Activated T-helper 1 cell treated with anti-CD3 and anti-CD28 coated beads, Interleukin-12 subunit alpha, Interleukin-12 subunit beta, Interleukin-2, Interleukin-4 antibody, amounts not matched to agents 30 ng/mL and 10 ng/mL and 1 ng/mL, durations not matched to agents 14 hours and 24 hours and 36 hours (primary cell): ENCODE data around the gene OR2S2. TPM values are rescaled to one million over a fixed set of nuclear protein-coding genes. Genes with fewer than 3 reads are reported as not detected.
"Not testable (repeated sequence)": the region's sequence is repeated elsewhere in the genome, so short reads cannot be mapped to it uniquely, and the experiment has no call there.

Source experiments
- DNase-seq: peaks from one replicate; pipeline ENCODE4 v3.0.0; 2021; ENCODE audit warnings: low spot score
- H3K27ac Mint-ChIP-seq: one replicate; pipeline ENCODE4 v1.8.0; 2021; ENCODE audit warnings: mild to moderate bottlenecking, mixed read lengths
- H3K27me3 Mint-ChIP-seq: one replicate; pipeline ENCODE4 v1.8.0; 2022; ENCODE audit warnings: mild to moderate bottlenecking, moderate library complexity, mixed read lengths; ENCODE audit not compliant: insufficient read depth
- H3K36me3 Mint-ChIP-seq: one replicate; pipeline ENCODE4 v1.8.0; 2021; ENCODE audit warnings: low read depth, mixed read lengths
- H3K4me1 Mint-ChIP-seq: one replicate; pipeline ENCODE4 v1.8.0; 2021; ENCODE audit warnings: low read depth, mixed read lengths
- H3K4me3 Mint-ChIP-seq: one replicate; pipeline ENCODE4 v1.8.0; 2021; ENCODE audit warnings: mild to moderate bottlenecking, moderate library complexity, mixed read lengths
- H3K9me3 Mint-ChIP-seq: one replicate; pipeline ENCODE4 v1.8.0; 2021; ENCODE audit warnings: mixed read lengths
- intact Hi-C: fragments of 100-400 bp; cut with micrococcal nuclease; formaldehyde crosslinking; loops from one replicate; pipeline ENCODE4 v1.15.1; 2024
- total RNA-seq: library from RNA; stranded (reverse); gene quantifications from 2 replicates; pipeline ENCODE4 v1.2.3, GENCODE V29; 2022

Gene OR2S2
- total RNA-seq, 1 donor from 2014 or later: not detected

- intact Hi-C loops: no loop called here
These were observed 38.5 kb downstream of the OR2S2 start for GRCh38 chr9:35919212-35920008.

GRCh38 chr9:35918780-35919179, 39.2 kb downstream of the OR2S2 start:
- Mint-ChIP-seq H3K27me3 (no peaks in the 10 kb centered on the region), H3K27ac (no peak overlapping the region), H3K36me3 (no peaks in the 10 kb centered on the region)

More at GRCh38 chr9:35919212-35920008, 38.5 kb downstream of the OR2S2 start:
- Mint-ChIP-seq H3K27ac (no peak overlapping the region), H3K27me3 (peaks cover 2% of the 10 kb centered on the region), H3K9me3 (no peaks in the 10 kb centered on the region), H3K4me1 (peaks cover 8% of the 10 kb centered on the region), H3K4me3 (no peak overlapping the region), H3K36me3 (no peaks in the 10 kb centered on the region)
- DNase-seq: no peak

DNA sequence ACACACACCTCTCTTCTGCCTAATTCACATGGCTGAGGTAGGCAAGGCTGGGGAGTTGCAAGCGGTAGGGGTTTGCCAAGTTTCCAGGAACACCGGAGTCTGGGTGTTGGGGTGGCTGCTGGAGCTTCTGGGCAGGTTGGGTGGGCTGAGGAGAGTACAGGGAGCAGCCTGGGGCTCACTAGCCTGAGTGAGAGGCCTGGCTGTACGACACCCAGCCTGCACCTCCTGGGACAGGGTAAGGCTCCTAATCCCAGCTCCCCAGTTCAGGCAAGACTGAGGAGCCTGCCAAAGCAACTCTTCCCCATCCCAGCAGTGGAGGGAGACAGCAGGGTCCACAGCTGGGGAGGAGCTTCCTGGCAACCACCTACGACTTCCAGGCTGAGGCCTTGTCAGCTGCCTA, 40.7 kb downstream of the OR2S2 start:
- intact Hi-C loops: no loop called here
- DNase-seq: no peak
- H3K27ac Mint-ChIP-seq: peak overlapping the region; percentile 32
- H3K4me1 Mint-ChIP-seq: no peaks in the 10 kb centered on the region
- H3K4me3 Mint-ChIP-seq: no peak overlapping the region
- no peaks in the 10 kb centered on the region for H3K27me3 Mint-ChIP-seq
- H3K36me3 Mint-ChIP-seq: no peaks in the 10 kb centered on the region
- H3K9me3 Mint-ChIP-seq: no peaks in the 10 kb centered on the region

More at GRCh38 chr9:35918780-35919179, 39.2 kb downstream of the OR2S2 start:
- DNase-seq: no peak
- no peak overlapping the region for H3K4me3 Mint-ChIP-seq
- H3K9me3 Mint-ChIP-seq: no peaks in the 10 kb centered on the region
- intact Hi-C loops: no loop called here
- peaks cover 2% of the 10 kb centered on the region for H3K4me1 Mint-ChIP-seq

GRCh38 chr9:35915681-35916294, 42.2 kb downstream of the OR2S2 start:
- no peak for DNase-seq
- H3K4me3 Mint-ChIP-seq: no peak overlapping the region
- no peaks in the 10 kb centered on the region for H3K9me3 Mint-ChIP-seq
- peaks cover 2% of the 10 kb centered on the region for H3K27me3 Mint-ChIP-seq
- peaks cover 12% of the 10 kb centered on the region for H3K4me1 Mint-ChIP-seq
- intact Hi-C loops: no loop called here
- H3K36me3 Mint-ChIP-seq: no peaks in the 10 kb centered on the region
- H3K27ac Mint-ChIP-seq: no peak overlapping the region

GRCh38 chr9:35914301-35914807, 43.6 kb downstream of the OR2S2 start:
- Mint-ChIP-seq H3K9me3 (no peaks in the 10 kb centered on the region), H3K27ac (no peak overlapping the region), H3K4me1 (peaks cover 15% of the 10 kb centered on the region), H3K36me3 (no peaks in the 10 kb centered on the region), H3K27me3 (peaks cover 2% of the 10 kb centered on the region), H3K4me3 (no peak overlapping the region)
- no peak for DNase-seq
- intact Hi-C loops: no loop called here

- DNase-seq, H3K27me3 Mint-ChIP-seq, intact Hi-C loops, H3K27ac Mint-ChIP-seq, H3K9me3 Mint-ChIP-seq, H3K4me3 Mint-ChIP-seq, H3K36me3 Mint-ChIP-seq: not testable (repeated sequence)
- peaks cover 23% of the 10 kb centered on the region for H3K4me1 Mint-ChIP-seq
These were observed 44.5 kb downstream of the OR2S2 start for GRCh38 chr9:35913429-35913828.

DNA sequence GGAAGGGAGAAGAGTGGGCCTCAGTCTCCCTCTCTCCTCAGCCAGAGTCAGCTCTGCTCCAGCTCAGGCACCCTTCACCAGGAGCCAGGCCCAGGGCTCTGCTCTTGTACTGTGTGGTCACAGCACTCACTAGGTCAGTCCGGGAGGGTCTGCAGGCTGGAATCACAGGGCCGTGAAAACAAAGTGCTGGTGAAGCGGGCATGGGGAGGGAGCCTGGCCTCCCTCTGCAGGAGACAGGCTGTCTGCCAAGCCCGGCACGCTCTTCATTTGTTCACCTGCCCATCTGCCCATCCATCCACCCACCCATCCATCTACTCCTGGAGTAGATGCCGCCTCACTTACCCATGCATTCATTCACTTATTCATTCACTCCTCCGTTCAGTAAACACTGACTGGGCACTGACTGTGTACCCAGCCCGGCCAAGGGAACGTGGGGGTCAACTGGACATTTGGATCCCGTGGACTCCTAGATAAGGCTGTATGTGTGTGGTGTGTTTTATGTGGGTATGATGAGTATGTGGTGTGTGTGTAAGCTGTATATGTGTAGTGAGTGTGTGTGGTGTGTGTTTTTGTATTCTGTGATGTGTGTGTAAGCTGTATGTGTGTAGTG, 45.1 kb downstream of the OR2S2 start:
- Mint-ChIP-seq H3K27me3 (peaks cover 2% of the 10 kb centered on the region), H3K4me3 (no peak overlapping the region), H3K9me3 (no peaks in the 10 kb centered on the region), H3K27ac (no peak overlapping the region), H3K36me3 (no peaks in the 10 kb centered on the region), H3K4me1 (peaks cover 28% of the 10 kb centered on the region)
- DNase-seq: no peak
- intact Hi-C loops: no loop called here

GRCh38 chr9:35911690-35912089, 46.3 kb downstream of the OR2S2 start:
- no peak for DNase-seq
- no peak overlapping the region for H3K4me3 Mint-ChIP-seq
- H3K27me3 Mint-ChIP-seq: peaks cover 2% of the 10 kb centered on the region
- intact Hi-C loops: loop anchor here (1.0 kb wide), 2 partner anchors 22 to 96 kb away; partner anchors contain the start of gene HINT2
- peaks cover 32% of the 10 kb centered on the region for H3K4me1 Mint-ChIP-seq
- no peaks in the 10 kb centered on the region for H3K36me3 Mint-ChIP-seq
- H3K9me3 Mint-ChIP-seq: no peaks in the 10 kb centered on the region
- H3K27ac Mint-ChIP-seq: peak overlapping the region; percentile 50

DNA sequence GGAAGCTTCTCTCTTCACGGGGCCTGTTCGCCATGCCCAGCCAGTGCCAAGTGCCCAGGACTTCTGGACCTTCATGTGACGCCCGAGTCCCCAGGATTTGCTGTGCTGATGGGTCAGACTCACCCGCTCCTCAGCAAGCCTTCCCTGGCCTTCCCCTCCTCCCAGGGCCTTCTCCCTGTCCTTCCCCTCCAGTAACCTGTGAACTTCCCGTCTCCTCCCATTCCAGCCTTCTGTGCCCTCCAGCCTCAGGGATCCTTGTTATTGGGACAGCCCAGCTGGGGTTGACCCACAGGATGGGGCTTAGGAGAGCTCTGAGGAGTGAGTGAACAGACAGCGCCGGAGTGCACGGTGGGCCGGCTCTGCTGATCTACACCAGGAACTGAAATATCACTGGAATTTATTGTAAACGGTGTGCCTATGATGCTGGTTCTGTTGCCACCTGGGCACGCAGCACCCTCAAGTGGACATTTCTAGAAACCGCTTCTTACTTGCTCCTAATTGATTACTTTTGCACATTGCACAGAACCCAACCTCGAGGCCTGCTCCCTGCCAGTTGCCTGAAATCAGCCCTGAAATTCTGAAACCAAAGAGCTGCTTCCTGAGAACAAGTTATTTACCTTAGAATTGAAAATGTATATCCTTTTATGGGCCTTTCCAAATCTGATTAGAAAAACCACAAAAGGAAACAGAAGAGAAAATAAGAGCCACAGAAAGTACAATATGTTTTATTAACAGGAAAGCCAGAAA, 47.2 kb downstream of the OR2S2 start:
- Mint-ChIP-seq H3K27ac (peak overlapping the region; percentile 69), H3K36me3 (no peaks in the 10 kb centered on the region), H3K4me1 (peaks cover 32% of the 10 kb centered on the region), H3K27me3 (peaks cover 2% of the 10 kb centered on the region), H3K4me3 (peak overlapping the region; percentile 57), H3K9me3 (no peaks in the 10 kb centered on the region)
- DNase-seq: peak; percentile 28
- intact Hi-C loops: loop anchor here (1.0 kb wide), 2 partner anchors 23 to 95 kb away; partner anchors contain the start of gene HINT2

GRCh38 chr9:35909687-35910612, 48.0 kb downstream of the OR2S2 start:
- Mint-ChIP-seq H3K27ac (no peak overlapping the region), H3K9me3 (no peaks in the 10 kb centered on the region), H3K4me3 (no peak overlapping the region), H3K4me1 (peaks cover 32% of the 10 kb centered on the region), H3K36me3 (no peaks in the 10 kb centered on the region), H3K27me3 (peaks cover 2% of the 10 kb centered on the region)
- DNase-seq: no peak
- intact Hi-C loops: no loop called here

DNA sequence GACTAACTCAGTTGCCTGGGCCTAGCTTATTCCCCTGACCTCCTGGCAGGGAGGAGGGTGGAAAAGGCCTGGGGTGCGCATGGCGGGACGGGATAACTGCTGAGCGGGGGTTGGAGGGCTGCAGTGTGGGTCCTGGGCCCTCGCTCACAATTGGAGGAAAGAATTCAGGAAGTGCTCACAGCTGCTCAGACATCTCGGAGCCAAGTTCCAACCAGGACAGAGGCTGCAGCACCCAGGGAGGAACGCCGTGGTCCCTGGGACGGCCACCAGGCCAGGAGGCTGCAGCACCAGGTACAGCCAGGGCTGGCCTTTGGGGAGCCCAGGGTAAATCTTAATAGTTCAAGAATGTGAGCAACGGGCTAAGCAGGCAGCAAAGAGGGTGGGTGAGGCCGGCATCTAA, 48.7 kb downstream of the OR2S2 start, which contains the start of gene SPAAR:
Gene SPAAR (plus strand): TSS at position 217 of the 400 bp plus-strand sequence. CDS start 974 bp downstream, outside the sequence.
- Mint-ChIP-seq H3K36me3 (no peaks in the 10 kb centered on the region), H3K27ac (no peak within 1 kb of the TSS), H3K4me1 (peaks cover 32% of the 10 kb centered on the region), H3K9me3 (no peaks in the 10 kb centered on the region), H3K27me3 (peaks cover 2% of the 10 kb centered on the region), H3K4me3 (no peak within 1 kb of the TSS)
- no peak for DNase-seq
- intact Hi-C loops: no loop called here
